Gastroesophageal sphincter (tissue), 4 donors: ENCODE measurements around the gene GIMAP4. TPM values are rescaled to one million over a fixed set of nuclear protein-coding genes. Genes with fewer than 3 reads are reported as not detected.
A peak's percentile ranks its signal among the peaks of the same experiment; 100 is the strongest.
"Not testable (repeated sequence)": the region's sequence is repeated elsewhere in the genome, so short reads cannot be mapped to it uniquely, and the experiment has no call there.

ENCODE experiments used
- ATAC-seq: fragments of 150-250 bp; one replicate; pipeline ENCODE4 v1.9.1; 2016; ENCODE audit warnings: mild to moderate bottlenecking, moderate library complexity
- H3K27ac ChIP-seq, 4 donors: fragments of 200-600 bp; sonication (generic) in 3 of 4; 1 replicate in 3 of 4; 2 replicates in 1 of 4; pipeline ENCODE4 v1.5.1; 2016 to 2019
- H3K27me3 ChIP-seq: fragments of 200-600 bp; sonication (generic); one replicate; pipeline ENCODE4 v1.5.1; 2019
- H3K36me3 ChIP-seq, 2 donors: fragments of 200-600 bp; sonication (generic); one replicate each; pipeline ENCODE4 v1.5.1; 2019; ENCODE audit warnings: control low read depth in 1 of 2
- H3K4me1 ChIP-seq, 3 donors: fragments of 200-600 bp; sonication (generic); 1 replicate in 2 of 3; 2 replicates in 1 of 3; pipeline ENCODE4 v1.5.1; 2016 to 2019; ENCODE audit warnings: control low read depth in 2 of 3
- H3K4me3 ChIP-seq, 2 donors: fragments of 200-600 bp; sonication (generic); one replicate each; pipeline ENCODE4 v1.5.1; 2019; ENCODE audit warnings: mild to moderate bottlenecking in 1 of 2, moderate library complexity in 1 of 2
- H3K9me3 ChIP-seq, 3 donors: fragments of 200-600 bp; sonication (generic); one replicate each; pipeline ENCODE4 v1.5.1; 2017 to 2019; ENCODE audit warnings: control low read depth in 2 of 3
- EP300 ChIP-seq: sonication (generic); formaldehyde crosslinking; IDR thresholded peaks from one replicate; pipeline ENCODE4 v1.6.1; 2017; ENCODE audit warnings: antibody characterized with exemption, mild to moderate bottlenecking
- POLR2A ChIP-seq, 2 donors: fragments of 450-650 bp; IDR thresholded peaks; one replicate each; pipeline ENCODE4 v1.6.1; 2017; ENCODE audit warnings: antibody characterized with exemption in 2 of 2, mild to moderate bottlenecking in 2 of 2, moderate library complexity in 1 of 2
- POLR2AphosphoS5 ChIP-seq: sonication (generic); formaldehyde crosslinking; IDR thresholded peaks from one replicate; pipeline ENCODE4 v1.6.1; 2017; ENCODE audit warnings: antibody characterized with exemption
- WGBS, 2 donors: methylation state at CpG; one replicate each; pipeline ENCODE4 v1.1.5; 2018; ENCODE audit warnings: low coverage in 1 of 2; 5-methylcytosine and 5-hydroxymethylcytosine counted together
- total RNA-seq, 4 donors: library from RNA; depleted of rRNA; stranded (reverse); fragments of >200 nt; gene quantifications; one replicate each; pipeline ENCODE4 v1.1.0, GENCODE V29; 2016
- TF ChIP-seq, protein P1 (sequence below), 4 experiments: fragments of 200-600 bp in 2 of 4; fragments of 450-650 bp in 2 of 4; sonication (generic) in 1 of 4; IDR thresholded peaks; one replicate each; pipeline ENCODE4 v1.5.1; 2017 to 2019; ENCODE audit warnings: antibody characterized with exemption in 4 of 4, mild to moderate bottlenecking in 2 of 4, moderate library complexity in 2 of 4

The GIMAP4 gene
- total RNA-seq: 10 to 100 TPM in 3 of 4 donors, 1 to 10 TPM in 1; 6.7 to 42.1 (median 26.1) TPM

DNA sequence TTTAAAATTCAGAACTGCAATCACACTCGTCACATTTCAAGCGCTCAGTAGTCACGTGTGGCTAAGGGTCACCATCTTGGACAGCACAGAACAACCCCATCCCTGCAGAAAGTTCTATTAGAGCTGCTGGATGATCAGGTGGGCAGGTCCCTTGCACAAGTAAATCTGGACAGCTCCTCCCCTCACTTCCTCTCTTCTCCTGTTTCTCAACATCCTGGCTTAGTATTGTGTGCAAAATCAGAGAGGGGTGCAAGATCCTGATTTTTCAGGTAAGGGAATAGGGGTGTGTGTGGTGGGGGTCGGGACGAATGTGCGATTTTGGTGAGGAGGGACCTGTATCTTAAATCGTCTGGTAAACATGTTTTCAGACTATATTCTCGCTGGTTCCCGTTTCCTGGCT is at the start of gene GIMAP4:
Gene GIMAP4, plus strand, starts transcription at position 222 of the 400 bp plus-strand sequence. CDS start 2,512 bp downstream, outside the sequence.
- no peaks in the 10 kb centered on the region for H3K4me1 ChIP-seq
- TF ChIP-seq POLR2AphosphoS5 (no peak), EP300 (no peak), POLR2A (IDR thresholded peaks at IDR 0.05) (no peak)
- TF ChIP-seq, protein P1, sequence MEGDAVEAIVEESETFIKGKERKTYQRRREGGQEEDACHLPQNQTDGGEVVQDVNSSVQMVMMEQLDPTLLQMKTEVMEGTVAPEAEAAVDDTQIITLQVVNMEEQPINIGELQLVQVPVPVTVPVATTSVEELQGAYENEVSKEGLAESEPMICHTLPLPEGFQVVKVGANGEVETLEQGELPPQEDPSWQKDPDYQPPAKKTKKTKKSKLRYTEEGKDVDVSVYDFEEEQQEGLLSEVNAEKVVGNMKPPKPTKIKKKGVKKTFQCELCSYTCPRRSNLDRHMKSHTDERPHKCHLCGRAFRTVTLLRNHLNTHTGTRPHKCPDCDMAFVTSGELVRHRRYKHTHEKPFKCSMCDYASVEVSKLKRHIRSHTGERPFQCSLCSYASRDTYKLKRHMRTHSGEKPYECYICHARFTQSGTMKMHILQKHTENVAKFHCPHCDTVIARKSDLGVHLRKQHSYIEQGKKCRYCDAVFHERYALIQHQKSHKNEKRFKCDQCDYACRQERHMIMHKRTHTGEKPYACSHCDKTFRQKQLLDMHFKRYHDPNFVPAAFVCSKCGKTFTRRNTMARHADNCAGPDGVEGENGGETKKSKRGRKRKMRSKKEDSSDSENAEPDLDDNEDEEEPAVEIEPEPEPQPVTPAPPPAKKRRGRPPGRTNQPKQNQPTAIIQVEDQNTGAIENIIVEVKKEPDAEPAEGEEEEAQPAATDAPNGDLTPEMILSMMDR (IDR thresholded peaks at IDR 0.05): no peak
- H3K9me3 ChIP-seq: peaks cover 0 to 9% (median 0%) of the 10 kb centered on the region in 3 donors
- H3K4me3 ChIP-seq: peak within 1 kb of the TSS; percentile 23 to 48
- H3K36me3 ChIP-seq: peaks cover 0 to 16% of the 10 kb centered on the region in 2 donors
- WGBS, 2 donors: 55 to 60% methylated on average over 6 to 7 of the region's 9 CpGs
- ATAC-seq: peak; percentile 41
- H3K27me3 ChIP-seq: no peaks in the 10 kb centered on the region
- peak within 1 kb of the TSS in 3 of 4 donors; percentile 51 to 66 (median 66) for H3K27ac ChIP-seq

DNA sequence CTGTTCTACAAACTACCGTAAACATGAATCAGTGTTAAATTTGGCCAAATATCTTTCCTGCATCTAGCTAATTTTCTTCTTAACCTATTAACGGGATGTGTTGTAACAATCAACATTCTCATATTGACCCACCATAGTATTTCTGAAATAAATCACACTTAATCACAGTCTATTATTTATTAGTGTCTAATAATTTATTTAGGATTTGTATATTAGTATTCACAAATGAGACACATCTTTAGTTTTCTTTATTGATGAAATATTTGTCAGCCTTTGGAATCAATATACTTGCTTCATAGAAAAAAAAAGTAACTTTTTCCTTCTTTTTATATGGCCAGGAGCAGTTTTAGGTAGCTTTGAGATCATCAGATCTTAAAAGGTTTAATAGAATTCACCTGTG is 47.9 kb upstream of the GIMAP4 start:
- no peak for ATAC-seq
- H3K36me3 ChIP-seq: peaks cover 0 to 4% of the 10 kb centered on the region in 2 donors
- no peaks in the 10 kb centered on the region for H3K9me3 ChIP-seq
- H3K4me1 ChIP-seq: no peaks in the 10 kb centered on the region
- peak overlapping the region in 2 of 4 donors; percentile 28 to 73 for H3K27ac ChIP-seq
- H3K27me3 ChIP-seq: no peaks in the 10 kb centered on the region
- TF ChIP-seq POLR2A (IDR thresholded peaks at IDR 0.05) (no peak), POLR2AphosphoS5 (no peak), EP300 (no peak)
- TF ChIP-seq, protein P1 (IDR thresholded peaks at IDR 0.05): no peak
- WGBS, 2 donors: 86 to 88% methylated on average over 2 of the region's 2 CpGs
- peak overlapping the region in 1 of 2 donors; percentile 49 for H3K4me3 ChIP-seq

DNA sequence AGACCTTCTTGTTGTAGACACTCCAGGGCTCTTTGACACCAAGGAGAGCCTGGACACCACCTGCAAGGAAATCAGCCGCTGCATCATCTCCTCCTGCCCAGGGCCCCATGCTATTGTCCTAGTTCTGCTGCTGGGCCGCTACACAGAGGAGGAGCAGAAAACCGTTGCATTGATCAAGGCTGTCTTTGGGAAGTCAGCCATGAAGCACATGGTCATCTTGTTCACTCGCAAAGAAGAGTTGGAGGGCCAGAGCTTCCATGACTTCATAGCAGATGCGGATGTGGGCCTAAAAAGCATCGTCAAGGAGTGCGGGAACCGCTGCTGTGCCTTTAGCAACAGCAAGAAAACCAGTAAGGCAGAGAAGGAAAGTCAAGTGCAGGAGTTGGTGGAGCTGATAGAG is 47.0 kb upstream of the GIMAP4 start:
- TF ChIP-seq EP300 (no peak), POLR2AphosphoS5 (no peak), POLR2A (IDR thresholded peaks at IDR 0.05) (no peak)
- TF ChIP-seq, protein P1 (IDR thresholded peaks at IDR 0.05): no peak
- Histone ChIP-seq H3K36me3 (peaks cover 0 to 4% of the 10 kb centered on the region in 2 donors), H3K27ac (peak overlapping the region in 2 of 4 donors; percentile 28 to 73), H3K9me3 (no peaks in the 10 kb centered on the region), H3K4me1 (no peaks in the 10 kb centered on the region), H3K27me3 (no peaks in the 10 kb centered on the region), H3K4me3 (peak overlapping the region in 1 of 2 donors; percentile 49)
- WGBS, 2 donors: 61 to 87% methylated on average over 6 to 7 of the region's 8 CpGs
- ATAC-seq: no peak

DNA sequence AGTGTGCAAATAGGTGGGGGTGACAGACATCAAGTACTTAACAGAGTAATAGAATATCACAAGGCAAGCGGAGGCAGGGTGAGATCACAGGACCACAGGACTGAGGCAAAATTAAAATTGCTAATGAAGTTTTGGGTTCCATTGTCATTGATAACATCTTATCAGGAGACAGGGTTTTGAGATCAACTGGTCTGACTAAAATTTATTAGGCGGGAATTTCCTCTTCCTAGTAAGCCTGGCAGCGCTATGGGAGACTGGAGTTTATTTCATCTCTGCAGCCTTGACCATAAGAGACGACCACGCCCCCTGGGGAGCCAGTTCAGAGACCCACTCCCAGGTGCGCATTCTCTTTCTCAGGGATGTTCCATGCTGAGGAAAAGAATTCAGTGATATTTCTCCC is 44.3 kb upstream of the GIMAP4 start:
- H3K36me3 ChIP-seq, H3K9me3 ChIP-seq, H3K27me3 ChIP-seq, H3K4me1 ChIP-seq, H3K4me3 ChIP-seq, ATAC-seq, H3K27ac ChIP-seq: not testable (repeated sequence)
- 0 to 57% methylated on average over 1 to 6 of the region's 6 CpGs for WGBS, 2 donors

DNA sequence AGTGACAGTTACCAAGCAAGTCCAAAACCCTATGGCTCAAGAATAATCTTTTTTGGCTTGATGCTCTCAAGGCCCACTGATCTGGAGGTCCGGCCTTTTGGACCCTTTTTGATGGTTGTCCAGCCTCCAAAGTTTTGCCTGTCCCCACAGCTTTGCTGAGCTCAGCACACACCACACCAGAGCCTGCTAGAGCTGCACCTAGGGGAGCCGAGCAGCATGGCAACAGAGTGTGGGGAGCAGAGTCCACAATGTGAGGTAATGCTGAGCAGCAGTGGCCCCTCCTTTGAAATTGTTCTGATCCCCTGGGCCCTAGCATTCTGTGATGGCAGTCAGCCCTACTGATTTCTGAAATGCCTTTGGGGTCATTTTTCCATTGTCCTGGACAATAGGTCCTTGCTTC is 43.2 kb upstream of the GIMAP4 start:
- Histone ChIP-seq H3K27me3 (no peaks in the 10 kb centered on the region), H3K4me3 (no peak overlapping the region), H3K27ac (no peak overlapping the region), H3K36me3 (peaks cover 0 to 4% of the 10 kb centered on the region in 2 donors), H3K4me1 (no peaks in the 10 kb centered on the region), H3K9me3 (peaks cover 0 to 10% (median 0%) of the 10 kb centered on the region in 3 donors)
- WGBS, 2 donors: 0 to 60% methylated on average over 1 of the region's 2 CpGs
- no peak for ATAC-seq
- TF ChIP-seq POLR2A (IDR thresholded peaks at IDR 0.05): no peak

DNA sequence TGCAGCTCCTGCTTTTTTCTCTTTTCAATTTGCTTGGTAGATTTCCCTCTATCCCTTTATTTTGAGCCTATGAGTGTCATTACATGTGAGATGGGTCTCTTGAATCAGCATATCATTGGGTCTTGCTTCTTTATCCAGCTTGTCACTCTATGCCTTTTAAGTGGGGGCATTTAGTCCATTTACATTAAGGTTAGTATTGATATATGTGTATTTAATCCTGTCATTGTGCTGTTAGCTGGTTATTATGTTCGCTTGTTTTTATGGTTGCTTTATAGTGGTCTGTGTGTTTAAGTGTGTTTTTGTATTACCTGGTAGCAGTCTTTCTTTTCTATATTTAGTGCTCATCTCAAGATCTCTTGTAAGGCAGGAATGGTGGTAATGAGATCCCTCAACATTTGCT is 35.5 kb upstream of the GIMAP4 start:
- H3K4me1 ChIP-seq: no peaks in the 10 kb centered on the region
- 78 to 88% methylated on average over 1 of the region's 1 CpG for WGBS, 2 donors
- no peaks in the 10 kb centered on the region for H3K27me3 ChIP-seq
- ATAC-seq: no peak
- H3K27ac ChIP-seq: no peak overlapping the region
- H3K4me3 ChIP-seq: no peak overlapping the region
- TF ChIP-seq POLR2AphosphoS5: no peak
- no peak for TF ChIP-seq POLR2A (IDR thresholded peaks at IDR 0.05)
- TF ChIP-seq, protein P1 (IDR thresholded peaks at IDR 0.05): no peak
- TF ChIP-seq EP300: no peak
- no peaks in the 10 kb centered on the region for H3K36me3 ChIP-seq
- H3K9me3 ChIP-seq: peaks cover 0 to 54% (median 0%) of the 10 kb centered on the region in 3 donors
